HFFc6 (cell line): ENCODE results near the gene KISS1R. TPM values are rescaled to one million over a fixed set of nuclear protein-coding genes. Genes with fewer than 3 reads are reported as not detected.

Experiments used
- DNase-seq: peaks from one replicate; pipeline ENCODE4 v3.0.0-alpha.2; 2018
- H3K27ac Mint-ChIP-seq: 2 replicates; pipeline ENCODE4 v1.8.0; 2020; ENCODE audit warnings: mild to moderate bottlenecking, mixed read lengths
- H3K27me3 Mint-ChIP-seq: 2 replicates; pipeline ENCODE4 v1.8.0; 2021; ENCODE audit warnings: mild to moderate bottlenecking, moderate library complexity, mixed read lengths; ENCODE audit not compliant: insufficient read depth
- H3K36me3 Mint-ChIP-seq: 2 replicates; pipeline ENCODE4 v1.8.0; 2021; ENCODE audit warnings: low read depth, mixed read lengths
- H3K4me1 Mint-ChIP-seq: 2 replicates; pipeline ENCODE4 v1.8.0; 2020; ENCODE audit warnings: low read depth, mixed read lengths
- H3K4me3 Mint-ChIP-seq: 2 replicates; pipeline ENCODE4 v1.8.0; 2020; ENCODE audit warnings: mild to moderate bottlenecking, moderate library complexity, mixed read lengths
- H3K9me3 Mint-ChIP-seq: 2 replicates; pipeline ENCODE4 v1.8.0; 2020; ENCODE audit warnings: mild to moderate bottlenecking, mixed read lengths
- CTCF ChIP-seq: fragments of 200-600 bp; sonication (generic); IDR thresholded peaks from 2 replicates; pipeline ENCODE4 v1.5.0; 2021; ENCODE audit warnings: antibody characterized with exemption, mild to moderate bottlenecking
- total RNA-seq, 6 experiments: library from RNA; stranded (reverse); fragmentation: NEBNext Ultra II Directional; extraction: Animal tissue kit (Norgen Biotek cat#: 25700); gene quantifications; 2 replicates in 1 of 6; 3 replicates in 5 of 6; pipeline ENCODE4 v1.2.3, GENCODE V29; 2021

The KISS1R gene
- total RNA-seq, 6 experiments from 2014 or later: not detected

- TF ChIP-seq CTCF: no peak
- H3K36me3 Mint-ChIP-seq: peaks cover 30% of the 10 kb centered on the region
- H3K4me3 Mint-ChIP-seq: no peak overlapping the region
- peaks cover 28% of the 10 kb centered on the region for H3K4me1 Mint-ChIP-seq
- no peaks in the 10 kb centered on the region for H3K9me3 Mint-ChIP-seq
- no peak for DNase-seq
- peaks cover 2% of the 10 kb centered on the region for H3K27me3 Mint-ChIP-seq
- no peak overlapping the region for H3K27ac Mint-ChIP-seq
These were observed 19.0 kb downstream of the KISS1R start for GRCh38 chr19:936175-936546.

- Mint-ChIP-seq H3K9me3 (no peaks in the 10 kb centered on the region), H3K4me3 (no peak overlapping the region), H3K27me3 (peaks cover 1% of the 10 kb centered on the region), H3K36me3 (peaks cover 29% of the 10 kb centered on the region), H3K4me1 (peaks cover 29% of the 10 kb centered on the region), H3K27ac (no peak overlapping the region)
- TF ChIP-seq CTCF: no peak
- no peak for DNase-seq
These were observed 20.1 kb downstream of the KISS1R start for GRCh38 chr19:937259-937694.

- H3K9me3 Mint-ChIP-seq: no peaks in the 10 kb centered on the region
- H3K36me3 Mint-ChIP-seq: peaks cover 29% of the 10 kb centered on the region
- H3K27me3 Mint-ChIP-seq: peaks cover 1% of the 10 kb centered on the region
- H3K4me3 Mint-ChIP-seq: no peak overlapping the region; the same call in 1 of the 2 replicates
- no peak overlapping the region for H3K27ac Mint-ChIP-seq
- no peak for TF ChIP-seq CTCF
- peaks cover 22% of the 10 kb centered on the region for H3K4me1 Mint-ChIP-seq
- DNase-seq: no peak
These were observed 21.2 kb downstream of the KISS1R start for GRCh38 chr19:938233-938923.

GRCh38 chr19:939439-939838, 22.3 kb downstream of the KISS1R start:
- Mint-ChIP-seq H3K4me3 (no peak overlapping the region), H3K27ac (no peak overlapping the region), H3K27me3 (peaks cover 1% of the 10 kb centered on the region; the same call in 1 of the 2 replicates), H3K4me1 (peaks cover 16% of the 10 kb centered on the region; the same call in 1 of the 2 replicates), H3K9me3 (no peaks in the 10 kb centered on the region), H3K36me3 (peaks cover 29% of the 10 kb centered on the region)
- no peak for TF ChIP-seq CTCF
- DNase-seq: no peak

GRCh38 chr19:939922-940321, 22.8 kb downstream of the KISS1R start:
- no peaks in the 10 kb centered on the region for H3K9me3 Mint-ChIP-seq
- no peak for DNase-seq
- H3K27me3 Mint-ChIP-seq: peaks cover 1% of the 10 kb centered on the region; the same call in 1 of the 2 replicates
- peak overlapping the region; percentile 51; the same call in 1 of the 2 replicates for H3K27ac Mint-ChIP-seq
- no peak for TF ChIP-seq CTCF
- H3K4me3 Mint-ChIP-seq: no peak overlapping the region
- H3K4me1 Mint-ChIP-seq: peaks cover 16% of the 10 kb centered on the region; the same call in 1 of the 2 replicates
- H3K36me3 Mint-ChIP-seq: peaks cover 29% of the 10 kb centered on the region
